HEK293 (cell line): Measurements from ENCODE around the gene ATP5F1B.

Experiments used
- CTCF ChIA-PET: fragments of 350-600 bp; formaldehyde crosslinking; extraction: SDS; loops from one replicate; lab custom pipeline; 2021; ENCODE audit warnings: antibody characterized with exemption; lab: Yijun Ruan, JAX
- POLR2A ChIA-PET: fragments of 300-600 bp; formaldehyde crosslinking; extraction: SDS; loops from one replicate; lab custom pipeline; 2020; ENCODE audit warnings: antibody characterized with exemption, inconsistent platforms; lab: Yijun Ruan, JAX
- H3K27ac ChIP-seq: fragments of 200-500 bp; sonication (Bioruptor generic); 2 replicates; pipeline ENCODE4 v1.5.1; 2014; ENCODE audit warnings: low read depth, low read length, control low read depth, inconsistent platforms; ENCODE audit errors: extremely low read depth
- H3K36me3 ChIP-seq, 2 experiments: fragments of 200-500 bp in 1 of 2; sonication (Bioruptor generic) in 1 of 2; 1 replicate in 1 of 2; 2 replicates in 1 of 2; pipeline ENCODE4 v1.5.1; 2014 to 2017; ENCODE audit warnings: inconsistent platforms in 2 of 2, low read length in 2 of 2; ENCODE audit not compliant: control insufficient read depth in 2 of 2, insufficient read depth in 1 of 2
- H3K4me1 ChIP-seq: fragments of 200-500 bp; sonication (Bioruptor generic); 2 replicates; pipeline ENCODE4 v1.5.1; 2014; ENCODE audit warnings: mild to moderate bottlenecking, low read length, inconsistent platforms; ENCODE audit not compliant: control insufficient read depth, insufficient read depth
- H3K4me3 ChIP-seq: 2 replicates; pipeline ENCODE4 v1.5.1; 2011; ENCODE audit warnings: low read depth, mild to moderate bottlenecking, control low read depth, low read length, moderate library complexity
- H3K9me3 ChIP-seq: fragments of 200-500 bp; sonication (Bioruptor generic); 2 replicates; pipeline ENCODE4 v1.5.1; 2014; ENCODE audit warnings: low read depth, low read length, inconsistent platforms; ENCODE audit not compliant: control insufficient read depth, insufficient read depth
- BCL11B ChIP-seq: fragments of 450-650 bp; formaldehyde crosslinking; IDR thresholded peaks from 2 replicates; pipeline ENCODE4 v1.5.1; 2016; ENCODE audit warnings: low read depth, missing biosample characterization, missing genetic modification characterization
- GFI1B ChIP-seq: fragments of 450-650 bp; formaldehyde crosslinking; IDR thresholded peaks from 2 replicates; pipeline ENCODE4 v1.5.1; 2016; ENCODE audit warnings: missing biosample characterization, missing genetic modification characterization
- INSM2 ChIP-seq: fragments of 450-650 bp; formaldehyde crosslinking; IDR thresholded peaks from 2 replicates; pipeline ENCODE4 v1.5.1; 2016; ENCODE audit warnings: missing biosample characterization, missing genetic modification characterization
- KLF10 ChIP-seq: fragments of 450-650 bp; IDR thresholded peaks from 2 replicates; pipeline ENCODE4 v1.5.1; 2018; ENCODE audit warnings: missing biosample characterization, mild to moderate bottlenecking, missing genetic modification characterization
- MZF1 ChIP-seq: fragments of 450-650 bp; formaldehyde crosslinking; IDR thresholded peaks from 2 replicates; pipeline ENCODE4 v1.5.1; 2017; ENCODE audit warnings: missing biosample characterization, missing genetic modification characterization, borderline replicate concordance
- PRDM6 ChIP-seq: fragments of 450-650 bp; formaldehyde crosslinking; IDR thresholded peaks from 2 replicates; pipeline ENCODE4 v1.5.1; 2017; ENCODE audit warnings: missing biosample characterization, missing genetic modification characterization
- ZBTB20 ChIP-seq: fragments of 450-650 bp; formaldehyde crosslinking; IDR thresholded peaks from 2 replicates; pipeline ENCODE4 v1.5.1; 2016; ENCODE audit warnings: missing biosample characterization, missing genetic modification characterization
- ZBTB26 ChIP-seq: fragments of 450-650 bp; formaldehyde crosslinking; optimal IDR thresholded peaks from 2 replicates; pipeline ENCODE3; 2016; ENCODE audit warnings: missing biosample characterization, mild to moderate bottlenecking, missing genetic modification characterization
- ZFP37 ChIP-seq: fragments of 450-650 bp; formaldehyde crosslinking; IDR thresholded peaks from 2 replicates; pipeline ENCODE4 v1.5.1; 2016; ENCODE audit warnings: missing biosample characterization, missing genetic modification characterization
- ZNF10 ChIP-seq: fragments of 450-650 bp; formaldehyde crosslinking; IDR thresholded peaks from 2 replicates; pipeline ENCODE4 v1.5.1; 2017; ENCODE audit warnings: missing biosample characterization, missing genetic modification characterization
- ZNF140 ChIP-seq: fragments of 450-650 bp; formaldehyde crosslinking; IDR thresholded peaks from 2 replicates; pipeline ENCODE4 v1.5.1; 2016; ENCODE audit warnings: missing biosample characterization, missing genetic modification characterization
- ZNF23 ChIP-seq: fragments of 450-650 bp; formaldehyde crosslinking; IDR thresholded peaks from 2 replicates; pipeline ENCODE4 v1.5.1; 2016; ENCODE audit warnings: missing biosample characterization, missing genetic modification characterization, borderline replicate concordance
- ZNF280C ChIP-seq: fragments of 450-650 bp; formaldehyde crosslinking; IDR thresholded peaks from 2 replicates; pipeline ENCODE4 v1.5.1; 2016; ENCODE audit warnings: missing biosample characterization, missing genetic modification characterization
- ZNF311 ChIP-seq: fragments of 450-650 bp; formaldehyde crosslinking; IDR thresholded peaks from 2 replicates; pipeline ENCODE4 v1.5.1; 2017; ENCODE audit warnings: missing biosample characterization, missing genetic modification characterization, borderline replicate concordance
- ZNF341 ChIP-seq: fragments of 450-650 bp; formaldehyde crosslinking; IDR thresholded peaks from 2 replicates; pipeline ENCODE4; 2016; ENCODE audit warnings: low read depth, missing biosample characterization, missing genetic modification characterization
- ZNF391 ChIP-seq: fragments of 450-650 bp; formaldehyde crosslinking; IDR thresholded peaks from 2 replicates; pipeline ENCODE4 v1.5.1; 2016; ENCODE audit warnings: low read depth, missing biosample characterization, missing genetic modification characterization, borderline replicate concordance
- ZNF558 ChIP-seq: fragments of 450-650 bp; formaldehyde crosslinking; IDR thresholded peaks from 2 replicates; pipeline ENCODE4 v1.5.1; 2016; ENCODE audit warnings: missing biosample characterization, missing genetic modification characterization
- TF ChIP-seq, protein P1 (sequence below): fragments of 450-650 bp; formaldehyde crosslinking; IDR thresholded peaks from 2 replicates; pipeline ENCODE4 v1.5.0; 2017; ENCODE audit warnings: missing biosample characterization, missing genetic modification characterization, borderline replicate concordance
- TF ChIP-seq, protein P2 (sequence below): IDR thresholded peaks from 2 replicates; pipeline ENCODE4 v1.6.1; 2011; ENCODE audit warnings: mild to moderate bottlenecking, low read depth, low read length, borderline replicate concordance
- TF ChIP-seq, protein P3 (sequence below): fragments of 450-650 bp; formaldehyde crosslinking; IDR thresholded peaks from 2 replicates; pipeline ENCODE4 v1.5.1; 2016; ENCODE audit warnings: missing biosample characterization, missing genetic modification characterization

ATP5F1B gene

DNA sequence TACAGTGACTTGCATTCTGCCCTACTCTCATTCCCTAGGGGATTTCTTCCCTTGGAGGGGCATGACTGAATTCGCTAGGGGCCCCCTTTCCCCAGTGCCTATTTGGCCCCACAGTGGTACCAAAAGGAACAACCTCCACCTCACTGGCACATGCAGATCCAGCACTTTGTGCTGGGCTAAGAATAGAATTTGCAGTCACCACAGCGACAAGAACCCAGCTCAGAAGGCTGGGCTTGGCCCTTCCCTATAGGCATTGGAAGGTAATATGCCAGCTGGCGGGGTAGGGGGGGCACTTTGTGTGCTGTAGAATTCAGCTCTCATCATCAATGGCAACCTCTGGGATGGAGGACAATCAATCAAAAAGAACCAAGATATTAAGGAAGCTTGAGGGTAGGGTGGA, 29.5 kb downstream of the ATP5F1B start:
- H3K36me3 ChIP-seq = peaks cover 63 to 91% of the 10 kb centered on the region in 2 experiments
- ChIA-PET POLR2A (interaction anchor here (0.6 to 0.9 kb wide), 3 partner anchors 13 to 102 kb away, joined by 3 to 4 read pairs (median 3); no protein-coding TSS in a partner anchor), CTCF (interaction anchor here (1.0 to 1.1 kb wide), 2 partner anchors 20 to 23 kb away, joined by 3 read pairs; no protein-coding TSS in a partner anchor)
- TF ChIP-seq ZNF140 (tag by site-specific recombination) (no peak), PRDM6 (no peak), ZFP37 (tag by site-specific recombination) (no peak), ZBTB20 (tag by site-specific recombination) (no peak), GFI1B (tag by site-specific recombination) (no peak)
- TF ChIP-seq, protein P1, sequence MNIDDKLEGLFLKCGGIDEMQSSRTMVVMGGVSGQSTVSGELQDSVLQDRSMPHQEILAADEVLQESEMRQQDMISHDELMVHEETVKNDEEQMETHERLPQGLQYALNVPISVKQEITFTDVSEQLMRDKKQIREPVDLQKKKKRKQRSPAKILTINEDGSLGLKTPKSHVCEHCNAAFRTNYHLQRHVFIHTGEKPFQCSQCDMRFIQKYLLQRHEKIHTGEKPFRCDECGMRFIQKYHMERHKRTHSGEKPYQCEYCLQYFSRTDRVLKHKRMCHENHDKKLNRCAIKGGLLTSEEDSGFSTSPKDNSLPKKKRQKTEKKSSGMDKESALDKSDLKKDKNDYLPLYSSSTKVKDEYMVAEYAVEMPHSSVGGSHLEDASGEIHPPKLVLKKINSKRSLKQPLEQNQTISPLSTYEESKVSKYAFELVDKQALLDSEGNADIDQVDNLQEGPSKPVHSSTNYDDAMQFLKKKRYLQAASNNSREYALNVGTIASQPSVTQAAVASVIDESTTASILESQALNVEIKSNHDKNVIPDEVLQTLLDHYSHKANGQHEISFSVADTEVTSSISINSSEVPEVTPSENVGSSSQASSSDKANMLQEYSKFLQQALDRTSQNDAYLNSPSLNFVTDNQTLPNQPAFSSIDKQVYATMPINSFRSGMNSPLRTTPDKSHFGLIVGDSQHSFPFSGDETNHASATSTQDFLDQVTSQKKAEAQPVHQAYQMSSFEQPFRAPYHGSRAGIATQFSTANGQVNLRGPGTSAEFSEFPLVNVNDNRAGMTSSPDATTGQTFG (tag by site-specific recombination) = no peak
- TF ChIP-seq, protein P2, sequence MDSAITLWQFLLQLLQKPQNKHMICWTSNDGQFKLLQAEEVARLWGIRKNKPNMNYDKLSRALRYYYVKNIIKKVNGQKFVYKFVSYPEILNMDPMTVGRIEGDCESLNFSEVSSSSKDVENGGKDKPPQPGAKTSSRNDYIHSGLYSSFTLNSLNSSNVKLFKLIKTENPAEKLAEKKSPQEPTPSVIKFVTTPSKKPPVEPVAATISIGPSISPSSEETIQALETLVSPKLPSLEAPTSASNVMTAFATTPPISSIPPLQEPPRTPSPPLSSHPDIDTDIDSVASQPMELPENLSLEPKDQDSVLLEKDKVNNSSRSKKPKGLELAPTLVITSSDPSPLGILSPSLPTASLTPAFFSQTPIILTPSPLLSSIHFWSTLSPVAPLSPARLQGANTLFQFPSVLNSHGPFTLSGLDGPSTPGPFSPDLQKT = no peak
- no peaks in the 10 kb centered on the region for H3K4me1 ChIP-seq
- 0 out of 2 replicates have a peak overlapping the region, but pooled peaks have one; percentile 16 for H3K27ac ChIP-seq
- H3K4me3 ChIP-seq = no peak overlapping the region
- H3K9me3 ChIP-seq = no peaks in the 10 kb centered on the region

DNA sequence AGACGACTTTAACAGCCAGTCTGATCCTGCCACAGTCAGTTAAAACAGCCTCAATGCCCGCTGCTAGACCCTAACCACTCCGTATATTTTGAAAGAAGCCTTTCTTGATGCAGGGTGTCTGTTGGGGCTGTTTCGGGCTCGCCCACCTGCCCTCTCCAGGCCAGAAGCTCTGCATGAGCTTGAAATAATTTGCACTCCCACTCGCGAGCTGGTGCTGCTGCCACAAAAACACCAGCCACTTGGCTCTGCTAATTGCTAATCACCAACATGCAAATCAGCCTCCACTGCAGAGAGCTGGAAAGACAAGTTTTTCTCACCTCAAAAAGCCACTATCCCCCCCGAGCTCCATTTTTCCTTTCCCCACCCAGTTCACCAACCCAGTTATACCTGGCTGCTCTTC, 31.2 kb downstream of the ATP5F1B start:
- Histone ChIP-seq H3K9me3 (no peaks in the 10 kb centered on the region), H3K4me1 (no peaks in the 10 kb centered on the region), H3K4me3 (no peak overlapping the region), H3K36me3 (peaks cover 67 to 94% of the 10 kb centered on the region in 2 experiments), H3K27ac (no peak overlapping the region)
- ChIA-PET CTCF (interaction anchor here (1.5 to 1.8 kb wide), 2 partner anchors 22 to 101 kb away, joined by 3 to 9 read pairs; no protein-coding TSS in a partner anchor), POLR2A (no interaction called here)
- no peak for TF ChIP-seq ZNF558
- TF ChIP-seq, protein P3, sequence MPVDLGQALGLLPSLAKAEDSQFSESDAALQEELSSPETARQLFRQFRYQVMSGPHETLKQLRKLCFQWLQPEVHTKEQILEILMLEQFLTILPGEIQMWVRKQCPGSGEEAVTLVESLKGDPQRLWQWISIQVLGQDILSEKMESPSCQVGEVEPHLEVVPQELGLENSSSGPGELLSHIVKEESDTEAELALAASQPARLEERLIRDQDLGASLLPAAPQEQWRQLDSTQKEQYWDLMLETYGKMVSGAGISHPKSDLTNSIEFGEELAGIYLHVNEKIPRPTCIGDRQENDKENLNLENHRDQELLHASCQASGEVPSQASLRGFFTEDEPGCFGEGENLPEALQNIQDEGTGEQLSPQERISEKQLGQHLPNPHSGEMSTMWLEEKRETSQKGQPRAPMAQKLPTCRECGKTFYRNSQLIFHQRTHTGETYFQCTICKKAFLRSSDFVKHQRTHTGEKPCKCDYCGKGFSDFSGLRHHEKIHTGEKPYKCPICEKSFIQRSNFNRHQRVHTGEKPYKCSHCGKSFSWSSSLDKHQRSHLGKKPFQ (tag by site-specific recombination) = no peak
- no peak for TF ChIP-seq ZNF10
- no peak for TF ChIP-seq ZNF23 (tag by site-specific recombination)
- TF ChIP-seq ZNF311 (tag by site-specific recombination) = no peak
- TF ChIP-seq INSM2 (tag by site-specific recombination) = no peak
- TF ChIP-seq ZBTB26 = no peak
- TF ChIP-seq MZF1 (tag by site-specific recombination) = no peak
- no peak for TF ChIP-seq BCL11B (tag by site-specific recombination)
- no peak for TF ChIP-seq ZNF391 (tag by site-specific recombination)
- no peak for TF ChIP-seq ZNF341
- TF ChIP-seq KLF10 = no peak
- TF ChIP-seq ZNF280C = no peak
